MM.1S (cell line): ENCODE data around the gene DSG2.

Source experiments
- DNase-seq: peaks from one replicate; pipeline ENCODE4 v3.0.0-alpha.2; 2015
- H2AFZ ChIP-seq: fragments of 300-600 bp; sonication (generic); 2 replicates; pipeline ENCODE4 v1.6.0; 2016; ENCODE audit warnings: antibody characterized with exemption, low read length
- H3F3A ChIP-seq: fragments of 300-600 bp; sonication (generic); 2 replicates; pipeline ENCODE4 v1.6.1; 2016; ENCODE audit warnings: mild to moderate bottlenecking, antibody characterized with exemption, low read length, moderate library complexity, mixed read lengths; ENCODE audit not compliant: insufficient read depth
- H3K27ac ChIP-seq: fragments of 300-600 bp; sonication (generic); 2 replicates; pipeline ENCODE4 v1.5.1; 2016; ENCODE audit warnings: mild to moderate bottlenecking, low read length
- H3K27me3 ChIP-seq: fragments of 300-600 bp; sonication (generic); replicated peaks from 2 replicates; pipeline ENCODE4 v1.6.0; 2016; ENCODE audit warnings: low read length; ENCODE audit not compliant: insufficient read depth
- H3K36me3 ChIP-seq: fragments of 300-600 bp; sonication (generic); replicated peaks from 2 replicates; pipeline ENCODE4 v1.6.1; 2016; ENCODE audit warnings: mild to moderate bottlenecking, low read length, mixed read lengths; ENCODE audit not compliant: insufficient read depth
- H3K4me1 ChIP-seq: fragments of 300-600 bp; sonication (generic); 2 replicates; pipeline ENCODE4 v1.6.1; 2016; ENCODE audit warnings: low read length, mixed read lengths
- H3K4me2 ChIP-seq: fragments of 300-600 bp; sonication (generic); 2 replicates; pipeline ENCODE4 v1.6.0; 2016; ENCODE audit warnings: low read depth, low read length
- H3K4me3 ChIP-seq: fragments of 300-600 bp; sonication (generic); 2 replicates; pipeline ENCODE4 v1.5.1; 2016; ENCODE audit warnings: low read length, mixed read lengths
- H3K79me2 ChIP-seq: fragments of 300-600 bp; sonication (generic); 2 replicates; pipeline ENCODE4 v1.6.1; 2016; ENCODE audit warnings: mixed run types, low read length, mixed read lengths
- H3K9ac ChIP-seq: fragments of 300-600 bp; sonication (generic); 2 replicates; pipeline ENCODE4 v1.6.1; 2016; ENCODE audit warnings: low read length, mixed read lengths
- H3K9me2 ChIP-seq: fragments of 300-600 bp; sonication (generic); replicated peaks from 2 replicates; pipeline ENCODE4 v1.6.1; 2016; ENCODE audit warnings: mild to moderate bottlenecking, low read length, mixed read lengths; ENCODE audit not compliant: insufficient read depth
- H3K9me3 ChIP-seq: fragments of 300-600 bp; sonication (generic); replicated peaks from 2 replicates; pipeline ENCODE4 v1.6.1; 2016; ENCODE audit warnings: mild to moderate bottlenecking, low read length, mixed read lengths; ENCODE audit not compliant: insufficient read depth
- H4K20me1 ChIP-seq: fragments of 300-600 bp; sonication (generic); 2 replicates; pipeline ENCODE4 v1.6.1; 2016; ENCODE audit warnings: mild to moderate bottlenecking, low read length, moderate library complexity, mixed read lengths; ENCODE audit not compliant: insufficient read depth
- EZH2 ChIP-seq: fragments of 300-600 bp; sonication (generic); optimal IDR thresholded peaks from 2 replicates; pipeline ENCODE3; 2017; ENCODE audit warnings: low read depth, mild to moderate bottlenecking, antibody characterized with exemption, low read length, mixed read lengths
- EZH2phosphoT487 ChIP-seq: fragments of 300-600 bp; sonication (generic); IDR thresholded peaks from 2 replicates; pipeline ENCODE4 v1.6.1; 2018; ENCODE audit warnings: antibody characterized with exemption, low read length
- TF ChIP-seq, protein P1 (sequence below): fragments of 300-600 bp; sonication (generic); IDR thresholded peaks from 2 replicates; pipeline ENCODE4 v1.5.1; 2016; ENCODE audit warnings: antibody characterized with exemption, low read length, mixed read lengths

The DSG2 gene

DNA sequence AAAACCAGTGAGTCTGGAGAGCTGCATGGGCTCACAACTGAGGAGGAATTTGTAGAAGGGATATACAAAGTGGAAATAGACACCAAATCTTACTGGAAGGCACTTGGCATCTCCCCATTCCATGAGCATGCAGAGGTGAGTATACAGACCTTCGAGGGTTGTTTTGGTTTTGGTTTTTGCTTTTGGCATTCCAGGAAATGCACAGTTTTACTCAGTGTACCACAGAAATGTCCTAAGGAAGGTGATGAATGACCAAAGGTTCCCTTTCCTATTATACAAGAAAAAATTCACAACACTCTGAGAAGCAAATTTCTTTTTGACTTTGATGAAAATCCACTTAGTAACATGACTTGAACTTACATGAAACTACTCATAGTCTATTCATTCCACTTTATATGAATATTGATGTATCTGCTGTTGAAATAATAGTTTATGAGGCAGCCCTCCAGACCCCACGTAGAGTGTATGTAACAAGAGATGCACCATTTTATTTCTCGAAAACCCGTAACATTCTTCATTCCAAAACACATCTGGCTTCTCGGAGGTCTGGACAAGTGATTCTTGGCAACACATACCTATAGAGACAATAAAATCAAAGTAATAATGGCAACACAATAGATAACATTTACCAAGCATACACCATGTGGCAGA, 97.3 kb downstream of the DSG2 start:
- no peak for DNase-seq
- H3K4me2 ChIP-seq = no peak overlapping the region

DNA sequence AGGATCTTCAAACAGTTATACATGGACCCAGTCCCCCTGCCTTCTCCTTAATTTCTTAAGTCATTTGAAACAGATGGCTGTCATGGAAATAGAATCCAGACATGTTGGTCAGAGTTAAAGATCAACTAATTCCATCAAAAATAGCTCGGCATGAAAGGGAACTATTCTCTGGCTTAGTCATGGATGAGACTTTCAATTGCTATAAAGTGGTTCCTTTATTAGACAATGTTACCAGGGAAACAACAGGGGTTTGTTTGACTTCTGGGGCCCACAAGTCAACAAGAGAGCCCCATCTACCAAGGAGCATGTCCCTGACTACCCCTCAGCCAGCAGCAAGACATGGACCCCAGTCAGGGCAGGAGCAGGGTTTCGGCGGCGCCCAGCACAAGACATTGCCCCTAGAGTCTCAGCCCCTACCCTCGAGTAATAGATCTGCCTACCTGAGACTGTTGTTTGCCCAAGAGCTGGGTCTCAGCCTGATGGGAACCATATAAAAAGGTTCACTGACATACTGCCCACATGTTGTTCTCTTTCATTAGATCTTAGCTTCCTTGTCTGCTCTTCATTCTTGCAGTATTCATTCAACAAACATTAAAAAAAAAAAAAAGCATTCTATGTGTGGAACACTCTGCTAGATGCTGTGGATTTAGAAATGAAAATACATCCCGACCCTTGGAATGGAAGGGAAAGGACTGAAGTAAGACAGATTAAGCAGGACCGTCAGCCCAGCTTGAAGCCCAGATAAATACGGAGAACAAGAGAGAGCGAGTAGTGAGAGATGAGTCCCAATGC, 98.3 kb downstream of the DSG2 start:
- no peaks in the 10 kb centered on the region for H3K79me2 ChIP-seq
- H3K4me1 ChIP-seq = no peaks in the 10 kb centered on the region
- no peaks in the 10 kb centered on the region for H4K20me1 ChIP-seq
- no peak overlapping the region for H3K27ac ChIP-seq
- no peak overlapping the region for H3K4me2 ChIP-seq
- H3K36me3 ChIP-seq = no peaks in the 10 kb centered on the region
- H3K4me3 ChIP-seq = no peak overlapping the region
- H3F3A ChIP-seq = no peaks in the 10 kb centered on the region
- H2AFZ ChIP-seq = no peak overlapping the region
- no peak for TF ChIP-seq EZH2
- TF ChIP-seq, protein P1, sequence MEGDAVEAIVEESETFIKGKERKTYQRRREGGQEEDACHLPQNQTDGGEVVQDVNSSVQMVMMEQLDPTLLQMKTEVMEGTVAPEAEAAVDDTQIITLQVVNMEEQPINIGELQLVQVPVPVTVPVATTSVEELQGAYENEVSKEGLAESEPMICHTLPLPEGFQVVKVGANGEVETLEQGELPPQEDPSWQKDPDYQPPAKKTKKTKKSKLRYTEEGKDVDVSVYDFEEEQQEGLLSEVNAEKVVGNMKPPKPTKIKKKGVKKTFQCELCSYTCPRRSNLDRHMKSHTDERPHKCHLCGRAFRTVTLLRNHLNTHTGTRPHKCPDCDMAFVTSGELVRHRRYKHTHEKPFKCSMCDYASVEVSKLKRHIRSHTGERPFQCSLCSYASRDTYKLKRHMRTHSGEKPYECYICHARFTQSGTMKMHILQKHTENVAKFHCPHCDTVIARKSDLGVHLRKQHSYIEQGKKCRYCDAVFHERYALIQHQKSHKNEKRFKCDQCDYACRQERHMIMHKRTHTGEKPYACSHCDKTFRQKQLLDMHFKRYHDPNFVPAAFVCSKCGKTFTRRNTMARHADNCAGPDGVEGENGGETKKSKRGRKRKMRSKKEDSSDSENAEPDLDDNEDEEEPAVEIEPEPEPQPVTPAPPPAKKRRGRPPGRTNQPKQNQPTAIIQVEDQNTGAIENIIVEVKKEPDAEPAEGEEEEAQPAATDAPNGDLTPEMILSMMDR = no peak
- TF ChIP-seq EZH2phosphoT487 = no peak
- H3K9me2 ChIP-seq = no peaks in the 10 kb centered on the region
- H3K27me3 ChIP-seq = no peaks in the 10 kb centered on the region
- no peak overlapping the region for H3K9ac ChIP-seq
- H3K9me3 ChIP-seq = no peaks in the 10 kb centered on the region
- no peak for DNase-seq

More for the DNA sequence above, 97.3 kb downstream of the DSG2 start:
- Histone ChIP-seq H3K9me2 (no peaks in the 10 kb centered on the region), H3F3A (no peaks in the 10 kb centered on the region), H3K9ac (no peak overlapping the region), H3K36me3 (no peaks in the 10 kb centered on the region), H3K4me1 (no peaks in the 10 kb centered on the region), H3K79me2 (no peaks in the 10 kb centered on the region), H3K27me3 (no peaks in the 10 kb centered on the region), H3K4me3 (no peak overlapping the region), H3K27ac (no peak overlapping the region), H2AFZ (no peak overlapping the region), H4K20me1 (no peaks in the 10 kb centered on the region), H3K9me3 (no peaks in the 10 kb centered on the region)
- TF ChIP-seq EZH2 (no peak), EZH2phosphoT487 (no peak)
- TF ChIP-seq, protein P1 = no peak

DNA sequence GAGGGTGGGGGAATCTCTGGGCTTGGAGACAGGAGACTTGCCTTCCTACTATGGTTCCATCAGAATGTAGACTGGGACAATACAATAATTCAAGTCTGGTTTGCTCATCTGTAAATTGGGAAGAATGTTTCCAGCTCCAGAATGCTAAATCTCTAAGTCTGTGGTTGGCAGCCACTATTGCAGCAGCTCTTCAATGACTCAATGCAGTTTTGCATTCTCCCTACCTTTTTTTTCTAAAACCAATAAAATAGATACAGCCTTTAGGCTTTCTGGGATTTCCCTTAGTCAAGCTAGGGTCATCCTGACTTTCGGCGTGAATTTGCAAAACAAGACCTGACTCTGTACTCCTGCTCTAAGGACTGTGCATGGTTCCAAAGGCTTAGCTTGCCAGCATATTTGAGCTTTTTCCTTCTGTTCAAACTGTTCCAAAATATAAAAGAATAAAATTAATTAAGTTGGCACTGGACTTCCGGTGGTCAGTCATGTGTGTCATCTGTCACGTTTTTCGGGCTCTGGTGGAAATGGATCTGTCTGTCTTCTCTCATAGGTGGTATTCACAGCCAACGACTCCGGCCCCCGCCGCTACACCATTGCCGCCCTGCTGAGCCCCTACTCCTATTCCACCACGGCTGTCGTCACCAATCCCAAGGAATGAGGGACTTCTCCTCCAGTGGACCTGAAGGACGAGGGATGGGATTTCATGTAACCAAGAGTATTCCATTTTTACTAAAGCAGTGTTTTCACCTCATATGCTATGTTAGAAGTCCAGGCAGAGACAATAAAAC, 100.2 kb downstream of the DSG2 start:
- H3K9me3 ChIP-seq = no peaks in the 10 kb centered on the region
- H3K4me1 ChIP-seq = no peaks in the 10 kb centered on the region
- H3K79me2 ChIP-seq = no peaks in the 10 kb centered on the region
- H4K20me1 ChIP-seq = no peaks in the 10 kb centered on the region
- no peaks in the 10 kb centered on the region for H3K36me3 ChIP-seq
- DNase-seq = no peak
- no peak overlapping the region for H2AFZ ChIP-seq
- H3F3A ChIP-seq = no peaks in the 10 kb centered on the region
- TF ChIP-seq, protein P1 = no peak
- TF ChIP-seq EZH2 (no peak), EZH2phosphoT487 (no peak)
- no peak overlapping the region for H3K4me2 ChIP-seq
- no peak overlapping the region for H3K4me3 ChIP-seq
- H3K9me2 ChIP-seq = no peaks in the 10 kb centered on the region
- H3K27ac ChIP-seq = no peak overlapping the region
- no peaks in the 10 kb centered on the region for H3K27me3 ChIP-seq
- no peak overlapping the region for H3K9ac ChIP-seq
